ENCODE measurements around the gene TEX48. TPM values are rescaled to one million over a fixed set of nuclear protein-coding genes. Genes with fewer than 3 reads are reported as not detected.

Gene TEX48
- polyA plus RNA-seq, 1 donor from 2014 or later: not detected

GRCh38 chr9:114656301-114656700, 25.7 kb downstream of the TEX48 start:
- H3K36me3 ChIP-seq (ENCODE audit: insufficient read depth, low read length): no peaks in the 10 kb centered on the region
- H2AFZ ChIP-seq (ENCODE audit: low read depth, low read length): no peak overlapping the region
- H3K79me2 ChIP-seq (replicated peaks; ENCODE audit: insufficient read depth, low read length): no peaks in the 10 kb centered on the region
- H3K9ac ChIP-seq (ENCODE audit: low read length): no peak overlapping the region
- no peaks in the 10 kb centered on the region for H3K27me3 ChIP-seq (ENCODE audit: insufficient read depth, low read depth, low read length)
- no peaks in the 10 kb centered on the region for H3K9me2 ChIP-seq (ENCODE audit: insufficient read depth, low read length)
- H3K4me3 ChIP-seq (ENCODE audit: low read length): no peak overlapping the region
- H3K4me2 ChIP-seq (ENCODE audit: low read length): no peak overlapping the region
- H4K20me1 ChIP-seq (ENCODE audit: insufficient read depth): no peaks in the 10 kb centered on the region
- no peak overlapping the region for H3K27ac ChIP-seq (ENCODE audit: low read length)
- H3K9me3 ChIP-seq (ENCODE audit: low read length): no peaks in the 10 kb centered on the region
- no peaks in the 10 kb centered on the region for H3F3A ChIP-seq (ENCODE audit: insufficient read depth, low read length, poor library complexity, severe bottlenecking)
- TF ChIP-seq POLR2AphosphoS5 (IDR thresholded peaks at IDR 0.05): no peak
- TF ChIP-seq CTCF (IDR thresholded peaks at IDR 0.05; ENCODE audit: poor library complexity, severe bottlenecking): no peak
- TF ChIP-seq EZH2 (IDR thresholded peaks at IDR 0.05; ENCODE audit: borderline replicate concordance, insufficient read depth, low read length, poor library complexity, severe bottlenecking): no peak
- no peak for TF ChIP-seq RAD21 (conservative IDR thresholded peaks at IDR 0.05)
- TF ChIP-seq, protein P1, sequence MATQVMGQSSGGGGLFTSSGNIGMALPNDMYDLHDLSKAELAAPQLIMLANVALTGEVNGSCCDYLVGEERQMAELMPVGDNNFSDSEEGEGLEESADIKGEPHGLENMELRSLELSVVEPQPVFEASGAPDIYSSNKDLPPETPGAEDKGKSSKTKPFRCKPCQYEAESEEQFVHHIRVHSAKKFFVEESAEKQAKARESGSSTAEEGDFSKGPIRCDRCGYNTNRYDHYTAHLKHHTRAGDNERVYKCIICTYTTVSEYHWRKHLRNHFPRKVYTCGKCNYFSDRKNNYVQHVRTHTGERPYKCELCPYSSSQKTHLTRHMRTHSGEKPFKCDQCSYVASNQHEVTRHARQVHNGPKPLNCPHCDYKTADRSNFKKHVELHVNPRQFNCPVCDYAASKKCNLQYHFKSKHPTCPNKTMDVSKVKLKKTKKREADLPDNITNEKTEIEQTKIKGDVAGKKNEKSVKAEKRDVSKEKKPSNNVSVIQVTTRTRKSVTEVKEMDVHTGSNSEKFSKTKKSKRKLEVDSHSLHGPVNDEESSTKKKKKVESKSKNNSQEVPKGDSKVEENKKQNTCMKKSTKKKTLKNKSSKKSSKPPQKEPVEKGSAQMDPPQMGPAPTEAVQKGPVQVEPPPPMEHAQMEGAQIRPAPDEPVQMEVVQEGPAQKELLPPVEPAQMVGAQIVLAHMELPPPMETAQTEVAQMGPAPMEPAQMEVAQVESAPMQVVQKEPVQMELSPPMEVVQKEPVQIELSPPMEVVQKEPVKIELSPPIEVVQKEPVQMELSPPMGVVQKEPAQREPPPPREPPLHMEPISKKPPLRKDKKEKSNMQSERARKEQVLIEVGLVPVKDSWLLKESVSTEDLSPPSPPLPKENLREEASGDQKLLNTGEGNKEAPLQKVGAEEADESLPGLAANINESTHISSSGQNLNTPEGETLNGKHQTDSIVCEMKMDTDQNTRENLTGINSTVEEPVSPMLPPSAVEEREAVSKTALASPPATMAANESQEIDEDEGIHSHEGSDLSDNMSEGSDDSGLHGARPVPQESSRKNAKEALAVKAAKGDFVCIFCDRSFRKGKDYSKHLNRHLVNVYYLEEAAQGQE (IDR thresholded peaks at IDR 0.05; ENCODE audit: borderline replicate concordance): no peak
- no peak for TF ChIP-seq TAF1 (IDR thresholded peaks at IDR 0.05; ENCODE audit: low read depth)

GRCh38 chr9:114655689-114656088, 26.3 kb downstream of the TEX48 start:
- TF ChIP-seq EZH2 (IDR thresholded peaks at IDR 0.05; ENCODE audit: borderline replicate concordance, insufficient read depth, low read length, poor library complexity, severe bottlenecking): no peak
- no peak for TF ChIP-seq EP300 (conservative IDR thresholded peaks at IDR 0.05; ENCODE audit: poor library complexity, severe bottlenecking)
- TF ChIP-seq RAD21 (conservative IDR thresholded peaks at IDR 0.05): no peak
- TF ChIP-seq, protein P1 (IDR thresholded peaks at IDR 0.05; ENCODE audit: borderline replicate concordance): no peak
- no peak for TF ChIP-seq POLR2AphosphoS5 (IDR thresholded peaks at IDR 0.05)
- no peak for TF ChIP-seq CTCF (IDR thresholded peaks at IDR 0.05; ENCODE audit: poor library complexity, severe bottlenecking)
- TF ChIP-seq TAF1 (IDR thresholded peaks at IDR 0.05; ENCODE audit: low read depth): no peak
- no peak for TF ChIP-seq SMC3 (conservative IDR thresholded peaks at IDR 0.05; ENCODE audit: poor library complexity)
- TF ChIP-seq MXI1 (conservative IDR thresholded peaks at IDR 0.05; ENCODE audit: poor library complexity, severe bottlenecking): no peak
- H4K20me1 ChIP-seq (ENCODE audit: insufficient read depth): no peaks in the 10 kb centered on the region
- no peak overlapping the region for H3K9ac ChIP-seq (ENCODE audit: low read length)
- H3K9me2 ChIP-seq (ENCODE audit: insufficient read depth, low read length): no peaks in the 10 kb centered on the region
- no peaks in the 10 kb centered on the region for H3K79me2 ChIP-seq (replicated peaks; ENCODE audit: insufficient read depth, low read length)
- no peak overlapping the region for H3K27ac ChIP-seq (ENCODE audit: low read length)
- no peaks in the 10 kb centered on the region for H3F3A ChIP-seq (ENCODE audit: insufficient read depth, low read length, poor library complexity, severe bottlenecking)
- H3K9me3 ChIP-seq (ENCODE audit: low read length): no peaks in the 10 kb centered on the region
- H3K4me2 ChIP-seq (ENCODE audit: low read length): no peak overlapping the region
- no peak overlapping the region for H2AFZ ChIP-seq (ENCODE audit: low read depth, low read length)
- no peak overlapping the region for H3K4me3 ChIP-seq (ENCODE audit: low read length)
- no peaks in the 10 kb centered on the region for H3K36me3 ChIP-seq (ENCODE audit: insufficient read depth, low read length)
- H3K27me3 ChIP-seq (ENCODE audit: insufficient read depth, low read depth, low read length): no peaks in the 10 kb centered on the region
